Neutrophil (primary cell): Measurements from ENCODE around the gene LRRC72.
"Not testable (repeated sequence)": the region's sequence is repeated elsewhere in the genome, so short reads cannot be mapped to it uniquely, and the experiment has no call there.

Experiments used
- H3K27ac ChIP-seq: fragments of 200-600 bp; sonication (generic); 2 replicates; pipeline ENCODE4 v1.5.1; 2016; ENCODE audit warnings: mild to moderate bottlenecking, moderate library complexity
- H3K27me3 ChIP-seq: fragments of 200-600 bp; sonication (generic); 2 replicates; pipeline ENCODE4 v1.6.0; 2016; ENCODE audit warnings: mild to moderate bottlenecking
- H3K36me3 ChIP-seq: fragments of 200-600 bp; sonication (generic); 2 replicates; pipeline ENCODE4 v1.5.1; 2017
- H3K4me1 ChIP-seq, 2 experiments: fragments of 200-600 bp in 1 of 2; sonication (generic) in 1 of 2; 1 replicate in 1 of 2; 2 replicates in 1 of 2; pipeline versions ENCODE4 v1.5.1 to v1.6.1; 2013 to 2016; ENCODE audit warnings: low read depth in 1 of 2, low read length in 1 of 2, mild to moderate bottlenecking in 1 of 2, moderate library complexity in 1 of 2; ENCODE audit not compliant: control insufficient read depth in 1 of 2, insufficient read depth in 1 of 2
- H3K4me3 ChIP-seq, 2 experiments: fragments of 200-600 bp in 1 of 2; sonication (generic) in 1 of 2; 1 replicate in 1 of 2; 2 replicates in 1 of 2; pipeline ENCODE4 v1.5.1; 2013 to 2016; ENCODE audit warnings: low read depth in 1 of 2, low read length in 1 of 2, mild to moderate bottlenecking in 1 of 2, moderate library complexity in 1 of 2
- H3K9me3 ChIP-seq: fragments of 200-600 bp; sonication (generic); 2 replicates; pipeline ENCODE4 v1.5.1; 2016
- CTCF ChIP-seq: fragments of 200-600 bp; sonication (generic); IDR thresholded peaks from 2 replicates; pipeline ENCODE4 v1.5.1; 2016; ENCODE audit warnings: antibody characterized with exemption

The LRRC72 gene

DNA sequence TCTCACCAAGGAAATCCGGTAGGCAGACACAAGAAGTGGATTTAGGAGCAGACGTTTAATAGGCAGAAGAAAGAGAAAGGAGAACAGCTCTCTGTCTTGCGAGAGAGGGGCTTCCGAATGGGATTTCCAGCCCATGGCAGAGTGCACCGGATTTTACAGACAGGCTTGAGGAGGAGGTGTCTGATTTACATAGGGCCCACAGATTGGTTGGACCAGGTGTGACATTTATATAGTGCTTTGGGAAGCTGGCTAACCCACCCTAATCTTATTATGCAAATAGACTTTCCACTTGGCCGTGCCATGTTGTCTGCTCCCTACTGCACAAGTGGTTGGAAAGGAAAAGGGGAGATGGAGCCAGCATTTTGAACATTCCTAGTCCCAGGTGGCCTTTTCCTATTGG lies 61.2 kb downstream of the LRRC72 start:
- Histone ChIP-seq H3K4me3 (no peak overlapping the region), H3K27ac (no peak overlapping the region), H3K27me3 (no peaks in the 10 kb centered on the region), H3K36me3 (no peaks in the 10 kb centered on the region), H3K4me1 (no peaks in the 10 kb centered on the region), H3K9me3 (no peaks in the 10 kb centered on the region)
- no peak for TF ChIP-seq CTCF

DNA sequence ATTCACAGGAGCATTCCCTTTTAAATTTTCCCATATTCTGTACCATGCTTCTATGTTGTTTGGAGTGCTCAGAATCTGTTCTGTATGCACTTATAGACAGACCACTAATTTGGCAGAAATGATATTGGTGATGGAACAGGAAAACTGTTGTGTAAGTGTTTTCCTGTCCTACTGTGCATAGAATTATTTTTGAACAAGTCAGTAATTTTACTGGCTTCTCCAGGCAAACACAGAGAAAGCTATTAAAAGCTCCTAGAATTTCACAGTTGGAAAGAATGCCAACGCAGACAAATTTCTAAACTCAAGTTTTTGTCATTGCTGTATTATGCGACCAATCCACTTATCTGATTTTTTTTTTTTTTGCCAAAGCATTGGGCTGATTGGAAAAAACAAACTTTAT lies 63.3 kb downstream of the LRRC72 start:
- Histone ChIP-seq H3K27ac (no peak overlapping the region), H3K9me3 (no peaks in the 10 kb centered on the region), H3K4me3 (no peak overlapping the region), H3K27me3 (no peaks in the 10 kb centered on the region), H3K4me1 (no peaks in the 10 kb centered on the region), H3K36me3 (no peaks in the 10 kb centered on the region)
- no peak for TF ChIP-seq CTCF

DNA sequence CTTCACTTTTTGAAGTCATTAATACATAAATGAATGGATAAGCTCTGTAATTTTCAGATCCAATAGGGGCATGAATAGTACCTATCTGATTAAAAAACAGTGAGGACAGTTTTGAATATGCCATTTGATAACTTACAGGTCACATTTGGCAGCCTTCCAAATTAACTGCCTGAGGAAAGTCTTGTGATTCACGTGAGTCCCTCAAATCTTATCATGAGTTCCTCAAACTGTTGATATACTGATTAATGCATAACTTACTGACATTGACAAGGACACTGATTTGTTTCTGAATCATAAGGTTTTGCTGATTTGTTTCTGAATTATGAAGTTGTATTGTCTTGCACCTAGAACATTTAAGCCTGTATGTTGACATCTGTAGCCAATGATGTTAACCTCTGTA lies 63.8 kb downstream of the LRRC72 start:
- no peaks in the 10 kb centered on the region for H3K36me3 ChIP-seq
- H3K4me3 ChIP-seq, result no peak overlapping the region
- no peaks in the 10 kb centered on the region for H3K9me3 ChIP-seq
- H3K27me3 ChIP-seq, result no peaks in the 10 kb centered on the region
- no peaks in the 10 kb centered on the region for H3K4me1 ChIP-seq
- TF ChIP-seq CTCF, result no peak
- H3K27ac ChIP-seq, result no peak overlapping the region

DNA sequence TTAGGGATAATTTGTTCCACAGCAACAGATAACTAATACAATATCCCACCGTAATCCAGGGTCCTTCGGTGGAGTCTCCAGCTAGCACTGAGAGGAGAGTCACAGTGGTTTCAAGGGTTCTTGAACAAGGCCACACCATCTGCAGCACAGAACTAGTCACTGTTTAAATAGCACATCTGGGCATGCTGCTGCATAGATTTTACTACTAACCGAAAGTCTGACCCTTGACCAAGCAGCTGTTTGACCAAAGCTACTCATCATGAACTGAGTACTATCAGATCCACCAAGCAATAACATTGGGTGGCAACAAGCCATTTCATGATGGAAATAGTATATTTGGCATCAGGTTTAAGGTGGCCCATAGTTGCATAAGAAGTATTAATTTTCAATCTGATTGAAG lies 65.8 kb downstream of the LRRC72 start:
- no peaks in the 10 kb centered on the region for H3K36me3 ChIP-seq
- no peaks in the 10 kb centered on the region for H3K9me3 ChIP-seq
- no peaks in the 10 kb centered on the region for H3K27me3 ChIP-seq
- H3K27ac ChIP-seq, result no peak overlapping the region
- no peak overlapping the region for H3K4me3 ChIP-seq
- no peak for TF ChIP-seq CTCF
- H3K4me1 ChIP-seq, result no peaks in the 10 kb centered on the region

DNA sequence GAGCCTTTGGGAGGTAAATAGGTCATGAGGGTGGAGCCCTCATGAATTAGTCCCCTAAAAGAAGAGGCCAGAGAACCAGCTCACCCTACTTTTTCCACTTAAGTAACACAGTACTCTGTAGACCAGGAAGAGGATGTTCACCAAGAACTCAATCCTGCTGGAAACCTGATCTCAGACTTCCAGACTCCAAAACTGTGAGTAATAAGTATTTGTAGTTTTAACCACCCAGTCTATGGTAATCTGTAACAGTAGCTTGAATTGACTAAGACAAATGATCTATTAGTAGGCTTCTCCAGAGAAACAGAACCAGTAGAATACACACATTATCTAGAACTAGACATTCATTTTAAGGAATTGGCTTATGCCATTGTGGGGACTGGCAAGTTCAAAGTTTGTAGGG lies 67.4 kb downstream of the LRRC72 start:
- H3K9me3 ChIP-seq, result no peaks in the 10 kb centered on the region
- no peaks in the 10 kb centered on the region for H3K27me3 ChIP-seq
- no peak for TF ChIP-seq CTCF
- H3K36me3 ChIP-seq, result peaks cover 9% of the 10 kb centered on the region
- H3K4me1 ChIP-seq, result no peaks in the 10 kb centered on the region
- H3K27ac ChIP-seq, result no peak overlapping the region
- H3K4me3 ChIP-seq, result no peak overlapping the region

GRCh38 chr7:16594676-16595075 lies 68.1 kb downstream of the LRRC72 start:
- no peak for TF ChIP-seq CTCF
- no peaks in the 10 kb centered on the region for H3K9me3 ChIP-seq
- no peaks in the 10 kb centered on the region for H3K4me1 ChIP-seq
- H3K4me3 ChIP-seq, result no peak overlapping the region
- no peak overlapping the region for H3K27ac ChIP-seq
- peaks cover 15% of the 10 kb centered on the region for H3K36me3 ChIP-seq
- H3K27me3 ChIP-seq, result no peaks in the 10 kb centered on the region

GRCh38 chr7:16595596-16595995 lies 69.0 kb downstream of the LRRC72 start:
- H3K36me3 ChIP-seq, result peaks cover 23% of the 10 kb centered on the region
- not testable (repeated sequence) for H3K4me1 ChIP-seq, H3K9me3 ChIP-seq, H3K4me3 ChIP-seq, H3K27ac ChIP-seq, H3K27me3 ChIP-seq
